Lower leg skin (tissue), 4 donors: ENCODE measurements around the gene CCL26. TPM values are rescaled to one million over a fixed set of nuclear protein-coding genes. Genes with fewer than 3 reads are reported as not detected.

Experiments used
- DNase-seq, 2 donors: peaks; one replicate each; pipeline ENCODE4 v3.0.0-alpha.2; 2019; ENCODE audit warnings: low spot score in 2 of 2
- H3K4me3 ChIP-seq: fragments of 200-600 bp; sonication (generic); 2 replicates; pipeline ENCODE4 v1.5.1; 2017; ENCODE audit warnings: mild to moderate bottlenecking, low read depth; ENCODE audit not compliant: poor library complexity, severe bottlenecking
- CTCF ChIP-seq, 3 donors: fragments of 450-650 bp; IDR thresholded peaks; one replicate each; pipeline ENCODE4 v1.5.1; 2016; ENCODE audit warnings: antibody characterized with exemption in 3 of 3, mild to moderate bottlenecking in 3 of 3, moderate library complexity in 2 of 3
- POLR2A ChIP-seq, 2 donors: fragments of 450-650 bp; IDR thresholded peaks; one replicate each; pipeline ENCODE4 v1.6.1; 2016 to 2017; ENCODE audit warnings: antibody characterized with exemption in 2 of 2, mild to moderate bottlenecking in 1 of 2, moderate library complexity in 1 of 2
- WGBS, 2 donors: methylation state at CpG; one replicate each; pipeline ENCODE4 v1.1.5; 2018; 5-methylcytosine and 5-hydroxymethylcytosine counted together
- intact Hi-C: fragments of 100-400 bp; cut with DNase I; formaldehyde crosslinking; loops from one replicate; pipeline ENCODE4 v1.15.0; 2023; ENCODE audit warnings: low total_unique reads
- total RNA-seq, 4 donors: library from RNA; depleted of rRNA; stranded (reverse); fragments of >200 nt; gene quantifications; one replicate each; pipeline ENCODE4 v1.1.0, GENCODE V29; 2016

Gene CCL26
- total RNA-seq, 4 donors from 2014 or later: 0.79 to 2.0 (median 1.9) TPM; not detected in 1

GRCh38 chr7:75756206-75756990 is 15.6 kb downstream of the CCL26 start:
- DNase-seq: no peak
- WGBS, 2 donors: 70 to 73% methylated on average over 10 of the region's 10 CpGs
- intact Hi-C loops: no loop called here
- H3K4me3 ChIP-seq: no peak overlapping the region
- TF ChIP-seq POLR2A (IDR thresholded peaks at IDR 0.05) (no peak), CTCF (IDR thresholded peaks at IDR 0.05) (no peak)

GRCh38 chr7:75743455-75743859 is 28.6 kb downstream of the CCL26 start:
- TF ChIP-seq CTCF (IDR thresholded peaks at IDR 0.05) (no peak), POLR2A (IDR thresholded peaks at IDR 0.05) (no peak)
- no peak for DNase-seq
- intact Hi-C loops: no loop called here
- no peak overlapping the region for H3K4me3 ChIP-seq
- WGBS, 2 donors: 52 to 59% methylated on average over 4 of the region's 4 CpGs

GRCh38 chr7:75740846-75741497 is 31.0 kb downstream of the CCL26 start:
- DNase-seq: peak; percentile 48 to 90
- intact Hi-C loops: no loop called here
- WGBS, 2 donors: 62 to 64% methylated on average over 13 of the region's 13 CpGs
- no peak overlapping the region for H3K4me3 ChIP-seq
- TF ChIP-seq CTCF (IDR thresholded peaks at IDR 0.05): no peak
- no peak for TF ChIP-seq POLR2A (IDR thresholded peaks at IDR 0.05)

- peak in 1 of 2 donors; percentile 83 for DNase-seq
- WGBS, 2 donors: 60 to 66% methylated on average over 26 of the region's 26 CpGs
- TF ChIP-seq CTCF (IDR thresholded peaks at IDR 0.05) (no peak), POLR2A (IDR thresholded peaks at IDR 0.05) (no peak)
- intact Hi-C loops: no loop called here
- H3K4me3 ChIP-seq: peak overlapping the region; percentile 61
Observed at GRCh38 chr7:75739796-75740672, 32.0 kb downstream of the CCL26 start.

GRCh38 chr7:75738975-75739795 is 32.8 kb downstream of the CCL26 start:
- intact Hi-C loops: no loop called here
- WGBS, 2 donors: 1% methylated on average over 24 to 28 of the region's 89 CpGs
- H3K4me3 ChIP-seq: peak overlapping the region; percentile 95
- peak; percentile 99 to 100 for DNase-seq
- TF ChIP-seq CTCF (IDR thresholded peaks at IDR 0.05): no peak
- no peak for TF ChIP-seq POLR2A (IDR thresholded peaks at IDR 0.05)
